Measurements from ENCODE around the gene FRAS1.

GRCh38 chr4:78310007-78310739 lies 253.1 kb downstream of the FRAS1 start:
- TF ChIP-seq POLR2A (IDR thresholded peaks at IDR 0.05): no peak
- TF ChIP-seq, protein P1, sequence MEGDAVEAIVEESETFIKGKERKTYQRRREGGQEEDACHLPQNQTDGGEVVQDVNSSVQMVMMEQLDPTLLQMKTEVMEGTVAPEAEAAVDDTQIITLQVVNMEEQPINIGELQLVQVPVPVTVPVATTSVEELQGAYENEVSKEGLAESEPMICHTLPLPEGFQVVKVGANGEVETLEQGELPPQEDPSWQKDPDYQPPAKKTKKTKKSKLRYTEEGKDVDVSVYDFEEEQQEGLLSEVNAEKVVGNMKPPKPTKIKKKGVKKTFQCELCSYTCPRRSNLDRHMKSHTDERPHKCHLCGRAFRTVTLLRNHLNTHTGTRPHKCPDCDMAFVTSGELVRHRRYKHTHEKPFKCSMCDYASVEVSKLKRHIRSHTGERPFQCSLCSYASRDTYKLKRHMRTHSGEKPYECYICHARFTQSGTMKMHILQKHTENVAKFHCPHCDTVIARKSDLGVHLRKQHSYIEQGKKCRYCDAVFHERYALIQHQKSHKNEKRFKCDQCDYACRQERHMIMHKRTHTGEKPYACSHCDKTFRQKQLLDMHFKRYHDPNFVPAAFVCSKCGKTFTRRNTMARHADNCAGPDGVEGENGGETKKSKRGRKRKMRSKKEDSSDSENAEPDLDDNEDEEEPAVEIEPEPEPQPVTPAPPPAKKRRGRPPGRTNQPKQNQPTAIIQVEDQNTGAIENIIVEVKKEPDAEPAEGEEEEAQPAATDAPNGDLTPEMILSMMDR (IDR thresholded peaks at IDR 0.05): no peak
